ENCODE data around the gene EGFL7.
"Not testable (repeated sequence)": the region's sequence is repeated elsewhere in the genome, so short reads cannot be mapped to it uniquely, and the experiment has no call there.

EGFL7 gene

GRCh38 chr9:136629879-136630661 is 32.6 kb upstream of the EGFL7 start:
- H3K27ac ChIP-seq, result no peak overlapping the region
- no peak overlapping the region for H3K4me3 ChIP-seq
- no peak for TF ChIP-seq CTCF (IDR thresholded peaks at IDR 0.05)
- DNase-seq (ENCODE audit: low spot score), result no peak

- DNase-seq (ENCODE audit: low spot score), result no peak
- TF ChIP-seq CTCF (IDR thresholded peaks at IDR 0.05), result no peak
These were observed 32.1 kb upstream of the EGFL7 start for GRCh38 chr9:136630662-136630992.

GRCh38 chr9:136631038-136632000 is 31.4 kb upstream of the EGFL7 start:
- H3K27ac ChIP-seq, result no peak overlapping the region
- DNase-seq (ENCODE audit: low spot score), result no peak
- H3K4me3 ChIP-seq, result no peak overlapping the region
- TF ChIP-seq CTCF (IDR thresholded peaks at IDR 0.05), result peak; percentile 82

More at GRCh38 chr9:136630662-136630992, 32.1 kb upstream of the EGFL7 start:
- Histone ChIP-seq H3K4me3 (no peak overlapping the region), H3K27ac (no peak overlapping the region)

GRCh38 chr9:136632072-136632471 is 30.6 kb upstream of the EGFL7 start:
- H3K4me3 ChIP-seq; H3K27ac ChIP-seq; DNase-seq (ENCODE audit: low spot score): not testable (repeated sequence)

- H3K4me3 ChIP-seq; H3K27ac ChIP-seq; DNase-seq (ENCODE audit: low spot score): not testable (repeated sequence)
These were observed 30.1 kb upstream of the EGFL7 start for GRCh38 chr9:136632491-136633106.

GRCh38 chr9:136634904-136635303 is 27.8 kb upstream of the EGFL7 start:
- Histone ChIP-seq H3K27ac (no peak overlapping the region), H3K4me3 (no peak overlapping the region)
- no peak for TF ChIP-seq CTCF (IDR thresholded peaks at IDR 0.05)
- no peak for DNase-seq (ENCODE audit: low spot score)

GRCh38 chr9:136640171-136641111 is 22.3 kb upstream of the EGFL7 start:
- Histone ChIP-seq H3K27ac (no peak overlapping the region), H3K4me3 (no peak overlapping the region)
- DNase-seq (ENCODE audit: low spot score), result no peak
- TF ChIP-seq CTCF (IDR thresholded peaks at IDR 0.05), result no peak
